Activated T-helper 17 cell treated with anti-CD3 and anti-CD28 coated beads, Interleukin-2, amount 50 U/mL, for 72 hours (primary cell): ENCODE results near the gene QRFPR. TPM values are rescaled to one million over a fixed set of nuclear protein-coding genes. Genes with fewer than 3 reads are reported as not detected.
"Not testable (repeated sequence)": the region's sequence is repeated elsewhere in the genome, so short reads cannot be mapped to it uniquely, and the experiment has no call there.

Experiments
- ATAC-seq: fragments of 150-1000 bp; cut with Tn5 transposase; replicated peaks from 2 replicates; pipeline ENCODE4 v1.10.0; 2021; ENCODE audit warnings: mild to moderate bottlenecking, moderate library complexity
- H3K27ac Mint-ChIP-seq: one replicate; pipeline ENCODE4 v1.8.0; 2022; ENCODE audit warnings: mixed read lengths
- H3K27me3 Mint-ChIP-seq: one replicate; pipeline ENCODE4 v1.8.0; 2022; ENCODE audit warnings: mixed read lengths
- H3K36me3 Mint-ChIP-seq: one replicate; pipeline ENCODE4 v1.8.0; 2022; ENCODE audit warnings: low read depth, mild to moderate bottlenecking, mixed read lengths
- H3K4me1 Mint-ChIP-seq: one replicate; pipeline ENCODE4 v1.8.0; 2022; ENCODE audit warnings: mixed read lengths
- H3K4me3 Mint-ChIP-seq: one replicate; pipeline ENCODE4 v1.8.0; 2022; ENCODE audit warnings: mild to moderate bottlenecking, mixed read lengths
- H3K9me3 Mint-ChIP-seq: one replicate; pipeline ENCODE4 v1.8.0; 2022; ENCODE audit warnings: mixed read lengths
- total RNA-seq, 2 donors: library from RNA; stranded (reverse); gene quantifications; one replicate each; pipeline ENCODE4 v1.2.3, GENCODE V29; 2022

QRFPR gene
- total RNA-seq = not detected

DNA sequence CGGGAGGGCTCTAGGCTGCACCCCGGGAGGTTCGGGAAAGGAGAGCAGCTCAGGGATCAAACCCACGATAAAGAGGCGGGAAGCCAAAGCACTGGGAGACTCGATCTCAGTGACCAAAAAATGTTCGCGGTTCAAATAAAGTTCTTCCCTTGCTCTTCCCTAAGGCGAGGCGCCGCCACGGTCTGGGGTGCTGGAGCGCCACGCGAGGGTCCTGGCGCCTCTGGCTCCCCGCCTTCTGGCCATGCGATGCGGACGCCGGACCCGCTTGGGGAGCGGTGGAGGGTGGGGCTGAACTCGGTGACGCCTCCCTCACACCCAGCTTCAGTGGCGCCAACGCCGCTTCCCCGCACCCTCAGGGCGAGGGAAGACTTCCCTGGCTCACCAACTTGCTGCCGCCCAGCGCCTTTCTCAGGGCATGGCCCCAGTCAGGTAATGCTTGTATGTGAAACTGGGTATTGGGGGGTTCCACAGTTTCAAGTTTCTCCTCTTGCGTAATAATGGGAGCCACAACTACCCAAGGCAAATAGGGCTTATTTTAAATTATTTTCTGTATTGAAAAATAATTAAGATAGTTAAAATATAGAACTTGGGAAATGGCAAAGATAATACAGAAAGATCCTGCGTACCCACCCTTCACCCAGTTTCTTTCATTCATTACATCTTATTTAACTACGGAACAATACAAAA lies at the start of gene QRFPR:
TSS of gene QRFPR (minus strand) at position 243 of the 687 bp plus-strand sequence. CDS start 371 bp downstream, outside the sequence.
- Mint-ChIP-seq H3K4me3 (peak within 1 kb of the TSS; percentile 64), H3K36me3 (no peaks in the 10 kb centered on the region), H3K27ac (no peak within 1 kb of the TSS), H3K27me3 (peaks cover 67% of the 10 kb centered on the region), H3K9me3 (no peaks in the 10 kb centered on the region), H3K4me1 (peaks cover 7% of the 10 kb centered on the region)
- ATAC-seq = no peak

DNA sequence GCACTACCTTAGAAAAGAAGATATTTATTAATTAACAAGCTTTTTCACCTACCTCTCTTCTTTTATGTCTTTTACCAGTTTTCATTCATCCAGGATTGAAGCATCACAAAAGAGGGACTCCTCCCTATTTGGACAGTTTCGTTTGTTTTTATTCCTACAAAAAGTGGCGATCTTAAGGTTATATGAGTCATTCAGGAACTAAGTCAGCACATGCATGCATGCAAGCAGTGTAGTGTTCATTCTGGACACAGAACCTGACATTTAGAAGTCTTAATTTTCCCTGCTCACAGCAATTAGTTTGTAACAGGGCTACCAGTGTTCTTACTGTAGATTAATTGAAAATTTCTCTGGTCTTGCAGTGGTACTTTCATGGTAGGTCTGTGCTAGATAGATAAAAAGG lies 47.9 kb upstream of the QRFPR start:
- Mint-ChIP-seq H3K27ac (no peak overlapping the region), H3K4me1 (no peaks in the 10 kb centered on the region)
- no peak for ATAC-seq

DNA sequence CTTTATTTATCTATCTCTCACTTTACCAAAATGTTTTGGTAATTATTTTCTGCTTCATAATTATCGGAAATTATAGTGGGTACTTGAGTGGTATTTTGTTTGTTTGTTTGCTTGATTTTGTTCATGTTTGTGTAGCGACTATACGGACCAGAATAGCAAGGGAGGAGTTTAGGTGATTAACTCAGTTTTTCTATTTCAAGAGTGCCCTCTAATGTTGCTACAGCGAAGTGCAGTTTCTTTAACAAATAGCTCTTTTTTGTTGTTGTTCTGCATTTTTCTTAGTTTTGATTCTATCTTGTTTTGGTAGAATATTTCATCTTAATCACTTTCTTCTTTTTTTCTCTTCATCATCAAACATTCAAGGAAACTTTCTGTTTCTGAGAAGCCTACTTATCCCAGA lies 40.8 kb upstream of the QRFPR start:
- H3K4me3 Mint-ChIP-seq = no peak overlapping the region
- H3K27me3 Mint-ChIP-seq = peaks cover 11% of the 10 kb centered on the region
- H3K27ac Mint-ChIP-seq = no peak overlapping the region
- H3K9me3 Mint-ChIP-seq = no peaks in the 10 kb centered on the region
- H3K36me3 Mint-ChIP-seq = no peaks in the 10 kb centered on the region
- no peaks in the 10 kb centered on the region for H3K4me1 Mint-ChIP-seq
- ATAC-seq = no peak

More for the DNA sequence above, 47.9 kb upstream of the QRFPR start:
- peaks cover 4% of the 10 kb centered on the region for H3K9me3 Mint-ChIP-seq
- H3K36me3 Mint-ChIP-seq = no peaks in the 10 kb centered on the region
- H3K27me3 Mint-ChIP-seq = peaks cover 18% of the 10 kb centered on the region
- no peak overlapping the region for H3K4me3 Mint-ChIP-seq

DNA sequence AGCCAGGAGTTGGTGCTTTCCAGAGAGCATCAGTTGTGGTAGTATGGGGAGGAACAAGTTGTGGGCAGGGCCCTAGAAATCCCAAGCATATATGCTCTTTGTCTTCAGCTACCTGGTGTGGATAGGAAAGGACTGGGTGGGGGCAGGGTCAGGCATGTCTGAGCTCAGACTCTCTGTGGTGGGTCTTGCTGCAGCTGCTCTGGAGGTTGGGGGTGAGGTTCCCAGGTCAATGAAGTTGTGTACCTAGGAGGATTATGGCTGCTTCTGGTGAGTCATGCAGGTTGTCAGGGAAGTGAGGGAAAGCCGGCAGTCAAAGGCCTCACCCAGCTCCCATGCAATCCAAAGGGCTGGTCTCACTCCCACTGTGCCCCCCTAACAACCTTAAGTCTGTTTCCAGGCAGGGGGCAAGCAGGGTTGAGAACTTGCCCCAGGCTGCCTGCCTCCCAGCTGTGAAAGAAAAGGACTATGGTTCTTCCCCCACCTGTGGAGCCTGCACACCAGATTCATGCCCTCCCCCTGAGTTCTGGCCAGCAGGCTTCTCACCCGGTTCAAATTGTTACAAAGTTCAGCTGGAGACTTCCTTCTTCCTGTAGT lies 30.4 kb upstream of the QRFPR start:
- no peak for ATAC-seq
- Mint-ChIP-seq H3K27me3 (peaks cover 37% of the 10 kb centered on the region), H3K4me1 (no peaks in the 10 kb centered on the region), H3K9me3 (peaks cover 4% of the 10 kb centered on the region), H3K36me3 (no peaks in the 10 kb centered on the region), H3K4me3 (no peak overlapping the region), H3K27ac (no peak overlapping the region)

DNA sequence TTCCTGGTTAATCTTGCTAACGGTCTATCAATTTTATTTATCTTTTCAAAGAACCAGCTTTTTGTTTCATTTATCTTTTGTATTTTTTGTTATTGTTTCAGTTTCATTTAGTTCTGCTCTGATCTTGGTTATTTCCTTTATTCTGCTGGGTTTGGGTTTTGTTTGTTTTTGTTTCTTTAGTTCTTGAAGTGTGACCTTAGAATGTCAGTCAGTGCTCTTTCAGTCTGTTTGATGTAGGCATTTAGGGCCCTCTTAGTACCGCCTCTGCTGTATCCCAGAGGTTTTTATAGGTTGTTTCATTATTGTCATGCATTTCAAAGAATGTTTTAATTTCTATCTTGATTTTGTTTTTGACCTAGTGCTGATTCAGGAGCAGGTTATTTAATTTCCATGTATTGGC lies 27.7 kb upstream of the QRFPR start:
- H3K36me3 Mint-ChIP-seq, H3K9me3 Mint-ChIP-seq, ATAC-seq, H3K27ac Mint-ChIP-seq, H3K4me1 Mint-ChIP-seq, H3K4me3 Mint-ChIP-seq: not testable (repeated sequence)
- peaks cover 25% of the 10 kb centered on the region for H3K27me3 Mint-ChIP-seq

DNA sequence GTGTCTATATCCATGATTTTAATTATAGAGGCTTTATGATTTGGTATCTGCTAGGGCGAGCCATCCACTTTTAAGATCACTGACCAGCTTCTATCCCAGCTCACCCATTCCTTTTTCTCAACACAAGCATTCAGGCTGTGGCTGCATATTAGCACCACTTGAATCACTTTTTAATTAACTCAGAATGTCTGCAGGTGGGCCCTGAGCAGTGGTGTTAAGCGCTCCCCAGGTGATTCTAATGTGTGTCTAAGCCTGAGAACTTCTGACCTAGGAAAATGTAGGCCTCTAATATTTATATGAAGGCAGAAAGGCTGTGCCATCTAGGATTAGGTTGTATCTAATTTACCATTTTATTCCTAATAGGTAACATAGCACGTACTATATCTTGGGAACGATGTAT lies 19.8 kb upstream of the QRFPR start:
- Mint-ChIP-seq H3K27ac (no peak overlapping the region), H3K4me3 (no peak overlapping the region), H3K4me1 (no peaks in the 10 kb centered on the region), H3K9me3 (no peaks in the 10 kb centered on the region), H3K27me3 (no peaks in the 10 kb centered on the region), H3K36me3 (no peaks in the 10 kb centered on the region)
- ATAC-seq = no peak

DNA sequence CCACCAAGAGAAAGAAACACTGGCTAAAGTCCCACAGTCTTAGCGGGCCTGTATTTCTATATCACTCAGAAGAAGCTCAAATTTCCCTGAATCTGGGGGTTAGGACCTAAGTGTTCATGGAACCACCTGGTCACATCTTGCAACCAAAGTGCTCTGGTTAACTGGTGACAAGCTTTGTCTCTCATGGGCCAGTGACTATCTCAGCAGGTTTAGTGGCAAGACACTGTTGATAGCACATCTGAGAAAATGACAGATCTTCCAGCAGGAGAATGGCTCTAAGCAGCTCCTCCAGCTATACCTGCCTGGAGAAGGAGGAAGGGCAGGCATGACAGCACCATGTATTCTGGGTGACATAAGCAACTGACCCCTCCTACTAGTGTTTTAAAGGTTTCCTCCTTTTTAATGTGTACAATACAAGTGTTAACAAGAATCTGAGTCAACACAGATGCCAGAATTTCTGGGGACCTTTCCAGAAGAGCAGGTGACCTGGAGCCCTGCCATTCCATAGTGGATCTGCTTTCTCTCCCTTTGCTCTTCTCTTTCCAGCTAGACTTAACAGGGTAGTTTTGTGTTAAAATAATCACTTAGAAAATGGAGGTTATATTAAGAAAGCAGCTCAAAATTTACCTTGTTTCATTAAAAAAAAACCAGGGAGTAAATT lies 17.3 kb upstream of the QRFPR start:
- no peak overlapping the region for H3K27ac Mint-ChIP-seq
- no peaks in the 10 kb centered on the region for H3K4me1 Mint-ChIP-seq
- peaks cover 4% of the 10 kb centered on the region for H3K27me3 Mint-ChIP-seq
- ATAC-seq = no peak
- H3K4me3 Mint-ChIP-seq = no peak overlapping the region
- no peaks in the 10 kb centered on the region for H3K9me3 Mint-ChIP-seq
- no peaks in the 10 kb centered on the region for H3K36me3 Mint-ChIP-seq

DNA sequence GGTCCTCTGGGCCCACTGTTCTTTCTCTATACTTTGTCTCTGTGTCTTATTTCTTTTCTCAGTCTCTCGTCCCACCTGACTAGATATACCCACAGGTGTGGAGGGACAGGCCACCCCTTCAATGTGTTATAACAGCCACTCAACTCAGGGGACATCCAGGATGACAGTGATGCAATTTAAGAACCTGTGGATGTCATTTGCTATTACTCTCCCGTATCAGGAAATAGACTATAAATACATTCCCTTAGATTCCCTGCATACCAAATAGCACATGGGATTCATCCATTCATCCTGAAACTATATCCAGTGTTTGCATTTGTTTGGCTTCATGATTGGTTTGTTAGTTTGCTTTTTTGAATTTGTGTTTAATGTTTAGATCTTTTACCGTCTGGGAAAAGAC lies 16.6 kb upstream of the QRFPR start:
- ATAC-seq = no peak
- Mint-ChIP-seq H3K4me1 (no peaks in the 10 kb centered on the region), H3K9me3 (no peaks in the 10 kb centered on the region), H3K27me3 (peaks cover 4% of the 10 kb centered on the region), H3K27ac (no peak overlapping the region), H3K4me3 (no peak overlapping the region), H3K36me3 (no peaks in the 10 kb centered on the region)

DNA sequence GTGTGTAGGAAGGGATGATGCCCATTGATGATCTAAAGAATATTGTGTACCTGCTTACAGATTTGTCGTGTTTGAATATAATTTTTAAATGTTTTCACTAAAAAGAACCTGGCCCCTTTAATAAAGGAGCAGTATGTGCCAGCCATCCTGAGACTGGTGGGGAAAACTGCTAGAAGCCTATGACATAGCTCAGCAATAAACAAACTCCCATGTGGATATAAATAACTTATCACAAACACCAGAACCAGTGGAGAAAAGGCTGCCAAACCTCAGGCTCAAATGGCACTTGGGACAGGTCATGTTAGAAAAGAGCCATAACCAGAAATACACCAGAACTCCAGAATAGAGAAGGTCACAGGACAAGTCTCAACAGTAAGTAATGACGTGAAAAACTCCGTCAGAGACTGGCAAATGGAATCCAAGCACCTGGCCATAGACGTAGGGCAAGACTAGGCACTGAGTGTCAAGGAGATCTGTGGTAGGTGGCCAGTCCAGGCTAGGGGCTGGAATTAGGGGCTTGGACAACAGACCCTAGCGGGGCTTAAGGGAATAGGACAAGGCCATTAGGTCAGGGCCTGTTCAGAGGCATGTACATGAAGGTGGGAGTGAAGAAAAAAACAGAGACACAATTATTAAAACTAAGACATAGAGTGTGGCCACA lies 11.7 kb upstream of the QRFPR start:
- H3K27me3 Mint-ChIP-seq = peaks cover 7% of the 10 kb centered on the region
- no peak overlapping the region for H3K4me3 Mint-ChIP-seq
- H3K9me3 Mint-ChIP-seq = peaks cover 3% of the 10 kb centered on the region
- no peaks in the 10 kb centered on the region for H3K36me3 Mint-ChIP-seq
- ATAC-seq = no peak
- H3K27ac Mint-ChIP-seq = no peak overlapping the region
- no peaks in the 10 kb centered on the region for H3K4me1 Mint-ChIP-seq

DNA sequence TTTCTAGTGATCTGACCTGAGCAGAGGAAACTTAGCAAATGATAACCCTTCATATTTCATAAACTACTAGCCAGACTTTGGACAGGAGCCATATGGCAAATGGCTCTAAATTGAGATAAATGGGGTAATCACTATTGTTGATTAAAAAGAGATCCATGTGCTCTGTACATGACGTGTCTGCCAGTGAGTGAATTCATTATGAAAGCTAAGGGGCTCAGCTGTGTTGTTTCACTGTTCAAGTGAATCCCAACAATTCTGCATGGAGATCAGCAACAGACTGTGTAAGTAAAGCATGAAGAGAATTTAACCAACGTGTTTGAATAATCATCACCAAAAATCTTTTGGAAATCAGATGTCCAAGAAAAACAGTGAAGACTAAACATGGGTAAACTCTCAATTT lies 9.5 kb upstream of the QRFPR start:
- Mint-ChIP-seq H3K36me3 (no peaks in the 10 kb centered on the region), H3K4me1 (no peaks in the 10 kb centered on the region), H3K4me3 (no peak overlapping the region), H3K27me3 (peaks cover 25% of the 10 kb centered on the region), H3K9me3 (peaks cover 3% of the 10 kb centered on the region), H3K27ac (no peak overlapping the region)
- no peak for ATAC-seq

DNA sequence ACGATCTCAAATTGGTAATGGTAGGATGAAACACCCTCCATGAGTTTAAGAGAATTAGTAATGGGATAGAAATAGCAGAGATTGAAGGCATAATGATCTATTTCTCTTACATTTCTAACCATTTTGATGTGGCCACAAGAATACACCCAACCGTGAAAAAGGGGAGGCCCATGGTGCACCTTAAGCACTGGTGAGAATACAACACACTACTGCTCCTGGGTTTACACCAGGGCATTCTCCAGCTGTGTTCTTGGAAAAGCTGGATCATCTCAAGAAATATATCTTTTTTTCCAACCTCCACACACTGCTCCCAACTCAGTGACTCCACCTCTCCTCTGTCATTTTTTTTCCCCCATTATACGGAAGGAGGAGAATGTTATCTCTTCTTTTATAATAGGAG lies 1.5 kb downstream of the QRFPR start:
- peaks cover 64% of the 10 kb centered on the region for H3K27me3 Mint-ChIP-seq
- H3K4me1 Mint-ChIP-seq = peaks cover 7% of the 10 kb centered on the region
- no peak for ATAC-seq
- no peak overlapping the region for H3K4me3 Mint-ChIP-seq
- H3K9me3 Mint-ChIP-seq = no peaks in the 10 kb centered on the region
- H3K27ac Mint-ChIP-seq = no peak overlapping the region
- H3K36me3 Mint-ChIP-seq = no peaks in the 10 kb centered on the region

DNA sequence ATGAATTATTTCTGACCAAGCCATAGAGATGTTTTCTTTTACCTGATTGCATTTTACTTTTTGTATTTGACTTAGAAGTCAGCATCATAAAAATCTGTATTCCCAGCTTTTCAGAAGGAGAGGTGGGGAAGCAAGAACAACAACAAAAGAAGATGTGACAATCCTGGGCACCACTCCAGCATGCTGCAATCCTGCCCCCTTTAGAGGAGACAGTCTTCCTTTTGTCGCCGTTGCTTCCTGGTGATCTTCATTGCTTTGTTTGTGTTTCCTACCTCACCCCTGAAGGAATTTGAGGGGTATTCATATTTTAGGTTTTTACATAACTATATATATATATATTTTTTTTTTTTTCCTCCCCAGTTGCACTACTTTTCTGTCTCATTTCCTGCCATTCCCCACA lies 3.7 kb downstream of the QRFPR start:
- H3K27me3 Mint-ChIP-seq = peaks cover 52% of the 10 kb centered on the region
- no peak overlapping the region for H3K27ac Mint-ChIP-seq
- ATAC-seq = no peak
- peaks cover 7% of the 10 kb centered on the region for H3K4me1 Mint-ChIP-seq
- H3K4me3 Mint-ChIP-seq = no peak overlapping the region
- H3K36me3 Mint-ChIP-seq = no peaks in the 10 kb centered on the region
- no peaks in the 10 kb centered on the region for H3K9me3 Mint-ChIP-seq

DNA sequence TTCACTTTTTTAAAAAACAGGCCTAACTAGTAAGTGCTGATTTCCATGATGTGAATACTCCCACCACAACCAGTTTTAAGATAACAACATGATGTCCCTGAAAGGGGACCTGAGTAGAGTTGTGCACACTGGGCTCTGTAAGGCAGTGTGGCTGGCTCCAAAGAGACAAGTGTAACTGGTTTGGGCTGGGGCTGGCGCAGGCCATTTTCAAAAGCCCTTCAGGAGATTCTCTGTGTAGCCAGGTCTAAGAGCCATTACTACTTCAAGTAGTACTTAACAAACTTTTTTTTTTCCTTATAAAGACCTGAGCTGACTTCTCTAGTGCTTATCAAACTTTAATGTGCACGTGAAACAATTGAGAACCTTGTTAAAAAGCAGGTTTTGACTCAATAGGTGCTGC lies 4.3 kb downstream of the QRFPR start:
- H3K4me3 Mint-ChIP-seq = no peak overlapping the region
- H3K27me3 Mint-ChIP-seq = peaks cover 51% of the 10 kb centered on the region
- H3K4me1 Mint-ChIP-seq = peaks cover 7% of the 10 kb centered on the region
- no peak overlapping the region for H3K27ac Mint-ChIP-seq
- no peaks in the 10 kb centered on the region for H3K36me3 Mint-ChIP-seq
- no peak for ATAC-seq
- no peaks in the 10 kb centered on the region for H3K9me3 Mint-ChIP-seq

DNA sequence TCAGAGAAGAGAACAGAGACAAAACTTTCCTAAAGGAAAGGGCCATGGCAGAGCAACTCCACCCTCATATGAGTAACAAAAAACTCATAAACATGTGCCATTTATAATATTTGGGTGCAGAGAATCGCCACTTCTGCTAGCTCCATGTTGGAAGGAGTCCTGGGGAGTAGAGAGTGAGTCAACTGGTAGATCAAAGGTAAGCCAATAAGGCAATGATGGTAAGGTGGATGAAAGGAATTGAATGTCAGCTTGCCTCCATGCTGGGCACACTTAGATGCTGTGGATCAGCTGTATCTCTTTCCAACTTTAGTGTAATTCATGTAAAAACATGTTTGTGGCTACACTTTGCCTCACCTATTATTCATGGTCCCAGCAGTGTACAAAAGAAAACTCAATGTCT lies 4.7 kb downstream of the QRFPR start:
- Mint-ChIP-seq H3K9me3 (no peaks in the 10 kb centered on the region), H3K36me3 (no peaks in the 10 kb centered on the region), H3K4me1 (peaks cover 7% of the 10 kb centered on the region), H3K27ac (no peak overlapping the region), H3K27me3 (peaks cover 48% of the 10 kb centered on the region), H3K4me3 (no peak overlapping the region)
- no peak for ATAC-seq

DNA sequence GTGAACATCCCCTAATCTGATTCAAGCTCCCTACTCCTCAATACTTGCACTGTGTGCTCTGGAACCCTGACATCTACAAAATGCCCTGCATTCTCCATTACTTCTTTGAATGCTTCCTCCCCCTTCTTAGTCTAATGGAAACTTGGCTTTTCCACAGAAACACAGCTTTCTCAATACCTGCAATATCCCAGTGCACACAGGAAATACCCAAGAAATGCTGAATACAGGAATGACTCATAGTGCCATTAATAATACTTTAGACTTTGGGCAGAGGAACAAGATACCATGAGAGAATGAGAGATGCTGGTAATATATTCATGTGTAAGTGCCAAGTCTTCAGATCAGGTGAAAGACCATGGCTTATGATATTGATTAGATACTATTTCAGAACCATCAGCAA lies 5.6 kb downstream of the QRFPR start:
- no peaks in the 10 kb centered on the region for H3K9me3 Mint-ChIP-seq
- H3K27ac Mint-ChIP-seq = no peak overlapping the region
- no peak overlapping the region for H3K4me3 Mint-ChIP-seq
- peaks cover 6% of the 10 kb centered on the region for H3K4me1 Mint-ChIP-seq
- H3K36me3 Mint-ChIP-seq = no peaks in the 10 kb centered on the region
- peaks cover 46% of the 10 kb centered on the region for H3K27me3 Mint-ChIP-seq
- no peak for ATAC-seq
